Measurements from ENCODE around the gene TNN.

GRCh38 chr1:175037416-175037815 is 30.2 kb upstream of the TNN start:
- TF ChIP-seq POLR2A (IDR thresholded peaks at IDR 0.05) (no peak), CTCF (IDR thresholded peaks at IDR 0.05) (no peak)
